IMR-90 (cell line): ENCODE data around the gene SYNGR3. TPM values are rescaled to one million over a fixed set of nuclear protein-coding genes. Genes with fewer than 3 reads are reported as not detected.

Experiments used
- ATAC-seq: fragments of 200-7000 bp; cut with Tn5 transposase; 2 replicates; pipeline ENCODE4 v1.9.1; 2020; ENCODE audit warnings: low read depth, mild to moderate bottlenecking, moderate library complexity
- BruUV-seq: library from RNA; stranded (reverse); fragments of 400-500 nt; replicated peaks from 2 replicates; lab custom pipeline; 2021; lab: Mats Ljungman, UMichigan
- CTCF ChIA-PET: fragments of 300-600 bp; formaldehyde crosslinking; extraction: SDS; loops from one replicate; lab custom pipeline; 2021; ENCODE audit warnings: antibody characterized with exemption; lab: Yijun Ruan, JAX
- POLR2A ChIA-PET: fragments of 300-600 bp; sonication (Branson Sonifier 250); formaldehyde crosslinking; loops from one replicate; lab custom pipeline; 2022; ENCODE audit warnings: antibody characterized with exemption; ENCODE audit not compliant: unreplicated experiment; lab: Charles Lee
- DNase-seq: peaks from one replicate; pipeline ENCODE4 v3.0.0; 2013
- H2AFZ ChIP-seq: replicated peaks from 2 replicates; pipeline ENCODE3; 2013; ENCODE audit warnings: low read length, mild to moderate bottlenecking; ENCODE audit not compliant: poor library complexity
- H2AK5ac ChIP-seq: 2 replicates; pipeline ENCODE4 v1.6.1; 2013; ENCODE audit warnings: low read depth, low read length, inconsistent platforms
- H2AK9ac ChIP-seq: replicated peaks from 2 replicates; pipeline ENCODE3; 2013; ENCODE audit warnings: mild to moderate bottlenecking, low read depth, low read length, moderate library complexity; ENCODE audit not compliant: poor library complexity
- H2BK120ac ChIP-seq: 2 replicates; pipeline ENCODE4 v1.6.1; 2013; ENCODE audit warnings: low read depth, low read length, inconsistent platforms
- H2BK15ac ChIP-seq: 3 replicates; pipeline ENCODE4 v1.6.1; 2013; ENCODE audit warnings: low read depth, low read length, inconsistent platforms
- H2BK20ac ChIP-seq: 2 replicates; pipeline ENCODE4 v1.6.1; 2013; ENCODE audit warnings: low read depth, mild to moderate bottlenecking, inconsistent platforms, low read length, moderate library complexity
- H2BK5ac ChIP-seq: 2 replicates; pipeline ENCODE4 v1.6.1; 2013; ENCODE audit warnings: mild to moderate bottlenecking, low read depth, low read length, inconsistent platforms; ENCODE audit not compliant: poor library complexity, severe bottlenecking
- H3K14ac ChIP-seq: replicated peaks from 2 replicates; pipeline ENCODE4 v1.6.1; 2013; ENCODE audit warnings: low read depth, low read length, inconsistent platforms
- H3K18ac ChIP-seq: 2 replicates; pipeline ENCODE4 v1.6.1; 2013; ENCODE audit warnings: low read depth, low read length, control low read depth
- H3K23ac ChIP-seq: 2 replicates; pipeline ENCODE4 v1.6.1; 2013; ENCODE audit warnings: low read depth, low read length, inconsistent platforms
- H3K27ac ChIP-seq: 2 replicates; pipeline ENCODE4 v1.5.1; 2013; ENCODE audit warnings: mild to moderate bottlenecking, control low read depth, low read length; ENCODE audit not compliant: insufficient read depth
- H3K27me3 ChIP-seq: 2 replicates; pipeline ENCODE4 v1.6.1; 2013; ENCODE audit warnings: low read length; ENCODE audit not compliant: control insufficient read depth, insufficient read depth
- H3K36me3 ChIP-seq: 2 replicates; pipeline ENCODE4 v1.6.1; 2013; ENCODE audit warnings: low read length, mixed read lengths; ENCODE audit not compliant: control insufficient read depth, insufficient read depth
- H3K4ac ChIP-seq: 2 replicates; pipeline ENCODE4 v1.6.1; 2013; ENCODE audit warnings: low read depth, low read length, inconsistent platforms
- H3K4me1 ChIP-seq: 2 replicates; pipeline ENCODE4 v1.6.1; 2013; ENCODE audit warnings: low read length, mixed read lengths; ENCODE audit not compliant: control insufficient read depth, insufficient read depth
- H3K4me2 ChIP-seq: 2 replicates; pipeline ENCODE4 v1.6.1; 2013; ENCODE audit warnings: low read depth, mild to moderate bottlenecking, control low read depth, low read length, moderate library complexity
- H3K4me3 ChIP-seq: 2 replicates; pipeline ENCODE4 v1.5.1; 2013; ENCODE audit warnings: low read depth, mild to moderate bottlenecking, control low read depth, low read length, moderate library complexity; ENCODE audit not compliant: insufficient read depth
- H3K56ac ChIP-seq: 2 replicates; pipeline ENCODE4 v1.6.1; 2013; ENCODE audit warnings: low read length, inconsistent platforms; ENCODE audit not compliant: insufficient read depth; ENCODE audit errors: extremely low read depth
- H3K79me1 ChIP-seq, 2 experiments: 2 replicates each; pipeline ENCODE4 v1.6.1; 2013; ENCODE audit warnings: low read length in 2 of 2, inconsistent platforms in 1 of 2, low read depth in 1 of 2
- H3K9ac ChIP-seq: 2 replicates; pipeline ENCODE4 v1.6.1; 2013; ENCODE audit warnings: low read depth, low read length, control low read depth
- H3K9me1 ChIP-seq: 2 replicates; pipeline ENCODE4 v1.6.1; 2013; ENCODE audit warnings: low read length, inconsistent platforms; ENCODE audit not compliant: insufficient read depth
- H3K9me3 ChIP-seq: 2 replicates; pipeline ENCODE4 v1.6.1; 2013; ENCODE audit warnings: low read length; ENCODE audit not compliant: control insufficient read depth, insufficient read depth
- H4K20me1 ChIP-seq: 2 replicates; pipeline ENCODE4 v1.6.1; 2013; ENCODE audit warnings: low read length, inconsistent platforms; ENCODE audit not compliant: insufficient read depth
- H4K5ac ChIP-seq: 2 replicates; pipeline ENCODE4 v1.6.1; 2013; ENCODE audit warnings: mild to moderate bottlenecking, low read depth, low read length, control low read depth
- H4K8ac ChIP-seq, 2 experiments: 2 replicates each; pipeline ENCODE4 v1.6.1; 2013; ENCODE audit warnings: low read depth in 2 of 2, low read length in 2 of 2, control low read depth in 1 of 2, inconsistent platforms in 1 of 2
- H4K91ac ChIP-seq: 2 replicates; pipeline ENCODE4 v1.6.1; 2013; ENCODE audit warnings: low read depth, low read length, inconsistent platforms; ENCODE audit not compliant: insufficient read depth
- CHD1 ChIP-seq: IDR thresholded peaks from 2 replicates; pipeline ENCODE4 v1.6.1; 2012; ENCODE audit warnings: low read depth, low read length, improper control_type of control experiment
- MAZ ChIP-seq: IDR thresholded peaks from 2 replicates; pipeline ENCODE4 v1.6.1; 2012; ENCODE audit warnings: low read depth, mild to moderate bottlenecking, low read length, improper control_type of control experiment, moderate library complexity, borderline replicate concordance
- MXI1 ChIP-seq: IDR thresholded peaks from 2 replicates; pipeline ENCODE4 v1.6.1; 2012; ENCODE audit warnings: low read depth, mild to moderate bottlenecking, low read length, moderate library complexity, borderline replicate concordance
- POLR2A ChIP-seq: IDR thresholded peaks from 2 replicates; pipeline ENCODE4 v1.6.1; 2012; ENCODE audit warnings: mild to moderate bottlenecking, low read depth, low read length
- RAD21 ChIP-seq: IDR thresholded peaks from 2 replicates; pipeline ENCODE4 v1.6.1; 2012; ENCODE audit warnings: low read length, improper control_type of control experiment
- RFX5 ChIP-seq: IDR thresholded peaks from 2 replicates; pipeline ENCODE4 v1.8.0; 2012; ENCODE audit warnings: low read depth, mild to moderate bottlenecking, low read length, moderate library complexity
- SMC3 ChIP-seq: fragments of 150-350 bp; IDR thresholded peaks from 2 replicates; pipeline ENCODE4 v1.6.1; 2016; ENCODE audit warnings: low read depth, mild to moderate bottlenecking, antibody characterized with exemption, low read length, moderate library complexity
- WGBS, 2 experiments: methylation state at CpG; one replicate each; pipeline versions ENCODE4 v1.1.5 to v1.1.7; 2013; ENCODE audit warnings: missing lambda C conversion rate in 2 of 2; ENCODE audit not compliant: insufficient read length in 1 of 2; ENCODE audit errors: extremely low coverage in 2 of 2; 5-methylcytosine and 5-hydroxymethylcytosine counted together
- dilution Hi-C: fragments of 300-500 bp; cut with HindIII; formaldehyde crosslinking; loops from one replicate; pipeline ENCODE4 v1.14.3; 2018; ENCODE audit warnings: low sequenced_read_pairs; ENCODE audit not compliant: unreplicated experiment
- in situ Hi-C: fragments of 300-500 bp; cut with MboI; formaldehyde crosslinking; loops from 3 replicates; pipeline ENCODE4 v1.14.3; 2019; ENCODE audit warnings: low sequenced_read_pairs, inconsistent platforms, mixed read lengths
- intact Hi-C: fragments of 100-400 bp; cut with micrococcal nuclease; formaldehyde crosslinking; loops from 2 replicates; pipeline ENCODE4 v1.10.0; 2022
- polyA plus RNA-seq, 3 experiments: library from polyadenylated mRNA; depleted of rRNA; stranded (reverse); fragments of >200 nt; gene quantifications; 2 replicates each; pipeline ENCODE4 v1.2.3, GENCODE V29; 2012; ENCODE audit warnings: low replicate concordance in 1 of 3
- total RNA-seq: library from RNA; depleted of rRNA; stranded (reverse); fragments of >200 nt; gene quantifications from 2 replicates; pipeline ENCODE4 v1.2.3, GENCODE V29; 2012
- TF ChIP-seq, protein P1 (sequence below): fragments of 150-350 bp; IDR thresholded peaks from 2 replicates; pipeline ENCODE4 v1.6.1; 2016; ENCODE audit warnings: low read depth, mild to moderate bottlenecking, low read length, moderate library complexity, borderline replicate concordance
- TF ChIP-seq, protein P2 (sequence below): fragments of 150-350 bp; IDR thresholded peaks from 2 replicates; pipeline ENCODE4 v1.6.1; 2017; ENCODE audit warnings: mild to moderate bottlenecking, antibody characterized with exemption, low read length, low read depth

Gene SYNGR3
- total and polyA plus RNA-seq, 2 of the 4 experiments (the other 2 are of a cell fraction) = 1.8 to 5.8 TPM

DNA sequence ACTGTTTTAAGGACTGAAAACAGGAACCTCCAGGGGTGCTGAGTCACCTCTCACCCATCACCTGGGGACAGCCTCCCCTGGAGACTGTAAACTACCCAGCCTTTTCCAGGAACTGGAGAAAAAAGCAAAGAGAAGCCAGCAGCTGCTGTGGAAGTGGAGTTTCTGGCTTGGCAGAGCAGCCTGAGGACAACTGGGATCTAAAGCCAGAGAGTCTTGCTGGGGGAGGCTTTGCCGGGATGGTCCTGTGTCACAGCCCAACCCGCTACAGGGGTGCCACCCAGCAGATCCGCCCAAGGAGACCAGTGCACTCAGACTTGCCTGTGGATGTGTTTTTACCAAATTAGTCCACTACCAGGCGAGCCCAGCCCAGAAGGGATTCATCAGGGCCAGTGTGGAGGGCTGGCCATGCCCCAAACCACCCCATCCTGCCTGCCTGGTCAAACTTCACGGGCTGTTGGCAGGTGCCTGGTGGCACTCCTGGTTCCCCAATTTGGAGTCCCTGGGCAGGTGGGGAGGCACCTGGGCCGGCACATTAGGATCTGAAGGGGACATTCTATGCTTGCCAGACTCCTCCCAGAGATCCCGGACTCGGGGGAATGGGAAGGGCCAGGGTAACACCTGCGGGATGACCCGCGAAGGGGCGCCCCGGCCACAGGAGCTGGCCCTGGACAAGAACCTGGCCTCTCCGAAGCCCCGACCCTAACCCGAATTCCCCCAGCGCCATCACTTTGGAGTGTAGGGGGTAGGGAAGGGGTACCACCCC is 47.5 kb upstream of the SYNGR3 start (continued):
- TF ChIP-seq MXI1 (no peak), RAD21 (no peak)

DNA sequence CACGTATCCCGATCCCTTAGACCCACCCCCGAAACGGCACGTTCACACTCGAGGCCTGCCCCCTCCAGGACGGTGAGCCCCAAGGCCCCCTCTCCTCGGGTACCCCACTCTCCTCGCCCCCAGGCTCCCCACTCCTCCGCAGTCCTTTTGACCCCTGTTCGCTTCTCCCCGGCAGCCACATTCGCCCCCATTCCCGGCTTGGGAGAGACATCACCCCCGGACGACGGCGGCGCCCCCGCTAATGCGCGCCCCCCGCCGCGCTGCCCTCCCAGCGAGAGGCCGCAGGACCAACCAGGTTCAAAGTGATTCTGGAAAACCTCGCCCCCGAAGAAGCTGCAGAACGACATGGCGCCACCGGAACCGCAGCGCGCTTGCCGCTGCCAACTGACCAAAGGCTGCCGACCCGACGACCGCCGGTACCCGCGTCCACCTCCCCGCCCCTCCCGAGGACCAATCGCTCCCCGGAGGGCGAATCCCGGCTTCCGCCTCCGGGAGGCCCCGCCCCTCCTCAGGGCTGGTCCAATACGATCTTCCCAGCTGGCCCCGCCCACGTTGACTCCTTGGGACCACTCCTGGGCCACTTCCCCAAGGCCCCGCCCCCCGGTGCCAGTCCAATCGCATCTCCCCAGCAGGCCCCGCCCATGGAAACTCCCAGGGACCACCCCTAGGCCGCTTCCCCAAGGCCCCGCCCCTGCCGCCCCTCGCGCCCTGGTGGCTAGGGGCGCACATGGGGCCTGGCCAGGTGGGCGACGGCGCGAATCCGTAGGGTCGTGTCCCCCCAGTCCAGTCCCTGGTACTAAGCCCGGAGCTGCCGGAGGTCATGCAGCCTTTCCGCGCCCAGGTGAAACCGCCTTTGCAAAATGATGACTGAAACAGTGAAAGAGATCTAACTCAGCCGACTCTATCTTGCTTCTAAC is 46.7 kb upstream of the SYNGR3 start, which contains the start of gene MSRB1:
MSRB1 (minus strand) TSS at position 390 of the 917 bp plus-strand sequence; CDS start at position 347, 43 bp downstream.
- peak within 1 kb of the TSS; percentile 64 for H3K9ac ChIP-seq
- 2% methylated on average over 21 of the region's 77 CpGs; no CpG with 5 or more reads in 1 of the 2 experiments for WGBS, 2 experiments
- H3K23ac ChIP-seq = peak within 1 kb of the TSS; percentile 47; the same call in 1 of the 2 replicates
- ATAC-seq (peak; percentile 99), DNase-seq (peak; percentile 96)
- peaks cover 16% of the 10 kb centered on the region for H3K36me3 ChIP-seq
- H2AK5ac ChIP-seq = peak within 1 kb of the TSS; percentile 25; the same call in 1 of the 2 replicates
- no peaks in the 10 kb centered on the region for H4K20me1 ChIP-seq
- H4K91ac ChIP-seq = no peak within 1 kb of the TSS; the same call in 1 of the 2 replicates
- ChIA-PET CTCF (interaction anchor here (0.7 to 1.3 kb wide), 3 partner anchors 9 to 130 kb away, joined by 3 to 4 read pairs (median 3); no protein-coding TSS in a partner anchor), POLR2A (no interaction called here)
- peak within 1 kb of the TSS; percentile 61 for H4K5ac ChIP-seq
- H4K8ac ChIP-seq = peak within 1 kb of the TSS; percentile 87 to 89
- peak within 1 kb of the TSS; percentile 6; the same call in 1 of the 2 replicates for H3K4ac ChIP-seq
- dilution Hi-C loops (no loop called here), intact Hi-C loops (no loop called here), in situ Hi-C loops (no loop called here)
- H3K4me2 ChIP-seq = peak within 1 kb of the TSS; percentile 78
- no TSS peak for BruUV-seq
- peaks cover 5% of the 10 kb centered on the region; the same call in 1 of the 2 replicates for H3K4me1 ChIP-seq
- H2AK9ac ChIP-seq = peak within 1 kb of the TSS; percentile 35
- H2BK15ac ChIP-seq = no peak within 1 kb of the TSS
- H3K18ac ChIP-seq = no peak within 1 kb of the TSS
- peak within 1 kb of the TSS; percentile 22; the same call in 1 of the 2 replicates for H3K27ac ChIP-seq
- no peak within 1 kb of the TSS for H2BK120ac ChIP-seq
- H3K79me1 ChIP-seq = peaks cover 9 to 13% of the 10 kb centered on the region in 2 experiments; a peak in 3 of 4 replicates
- H2AFZ ChIP-seq = peak within 1 kb of the TSS; percentile 95
- H3K9me3 ChIP-seq = no peaks in the 10 kb centered on the region
- no peak within 1 kb of the TSS for H2BK20ac ChIP-seq
- peak within 1 kb of the TSS; percentile 12 for H3K14ac ChIP-seq
- no peaks in the 10 kb centered on the region for H3K27me3 ChIP-seq
- no peaks in the 10 kb centered on the region for H3K9me1 ChIP-seq
- no peak within 1 kb of the TSS for H2BK5ac ChIP-seq
- peak within 1 kb of the TSS; percentile 83 for H3K4me3 ChIP-seq
- no peak within 1 kb of the TSS for H3K56ac ChIP-seq
- TF ChIP-seq, protein P1, sequence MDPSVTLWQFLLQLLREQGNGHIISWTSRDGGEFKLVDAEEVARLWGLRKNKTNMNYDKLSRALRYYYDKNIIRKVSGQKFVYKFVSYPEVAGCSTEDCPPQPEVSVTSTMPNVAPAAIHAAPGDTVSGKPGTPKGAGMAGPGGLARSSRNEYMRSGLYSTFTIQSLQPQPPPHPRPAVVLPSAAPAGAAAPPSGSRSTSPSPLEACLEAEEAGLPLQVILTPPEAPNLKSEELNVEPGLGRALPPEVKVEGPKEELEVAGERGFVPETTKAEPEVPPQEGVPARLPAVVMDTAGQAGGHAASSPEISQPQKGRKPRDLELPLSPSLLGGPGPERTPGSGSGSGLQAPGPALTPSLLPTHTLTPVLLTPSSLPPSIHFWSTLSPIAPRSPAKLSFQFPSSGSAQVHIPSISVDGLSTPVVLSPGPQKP = no peak
- TF ChIP-seq MAZ = peak; percentile 70; the same call in 1 of the 2 replicates
- TF ChIP-seq SMC3 = no peak
- TF ChIP-seq CHD1 = no peak
- TF ChIP-seq MXI1 = peak; percentile 48; the same call in 1 of the 2 replicates
- peak; percentile 72 for TF ChIP-seq POLR2A
- TF ChIP-seq RFX5 = no peak
- TF ChIP-seq, protein P2, sequence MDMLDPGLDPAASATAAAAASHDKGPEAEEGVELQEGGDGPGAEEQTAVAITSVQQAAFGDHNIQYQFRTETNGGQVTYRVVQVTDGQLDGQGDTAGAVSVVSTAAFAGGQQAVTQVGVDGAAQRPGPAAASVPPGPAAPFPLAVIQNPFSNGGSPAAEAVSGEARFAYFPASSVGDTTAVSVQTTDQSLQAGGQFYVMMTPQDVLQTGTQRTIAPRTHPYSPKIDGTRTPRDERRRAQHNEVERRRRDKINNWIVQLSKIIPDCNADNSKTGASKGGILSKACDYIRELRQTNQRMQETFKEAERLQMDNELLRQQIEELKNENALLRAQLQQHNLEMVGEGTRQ = no peak
